Measurements from ENCODE around the gene PIK3R1. TPM values are rescaled to one million over a fixed set of nuclear protein-coding genes. Genes with fewer than 3 reads are reported as not detected.

Gene PIK3R1
- total RNA-seq, 1 experiment from 2014 or later, result 1.7 TPM

DNA sequence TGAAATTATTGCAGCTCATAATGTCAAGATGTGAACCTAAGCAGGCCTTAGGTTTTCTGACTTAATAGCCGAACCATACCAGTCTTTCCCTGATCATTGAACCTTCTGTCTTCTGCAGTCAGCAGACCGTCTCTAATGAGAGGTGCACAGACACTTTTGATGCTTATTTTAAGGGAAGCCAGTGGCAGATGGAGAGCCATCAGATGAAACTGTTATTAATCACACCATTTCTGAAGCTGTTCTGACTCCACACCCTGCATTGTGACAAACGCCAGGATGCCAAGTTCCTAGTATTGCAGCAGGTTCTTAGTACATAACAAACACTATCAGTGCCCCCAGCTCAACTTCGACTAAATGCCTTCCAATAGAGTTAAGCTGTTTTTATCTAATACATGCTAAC is 43.0 kb downstream of the PIK3R1 start:
- ATAC-seq (no peak), DNase-seq (no peak)
- intact Hi-C loops (cut with micrococcal nuclease), result no loop called here
- BruUV-seq (replicated peaks), result no TSS peak
- POLR2A ChIA-PET (ENCODE audit: unreplicated experiment), result no interaction called here
- no peaks in the 10 kb centered on the region for H3K9me2 ChIP-seq (replicated peaks; ENCODE audit: low read length)
- H3K36me3 ChIP-seq (ENCODE audit: low read depth, low read length), result no peaks in the 10 kb centered on the region
- TF ChIP-seq, protein P1, sequence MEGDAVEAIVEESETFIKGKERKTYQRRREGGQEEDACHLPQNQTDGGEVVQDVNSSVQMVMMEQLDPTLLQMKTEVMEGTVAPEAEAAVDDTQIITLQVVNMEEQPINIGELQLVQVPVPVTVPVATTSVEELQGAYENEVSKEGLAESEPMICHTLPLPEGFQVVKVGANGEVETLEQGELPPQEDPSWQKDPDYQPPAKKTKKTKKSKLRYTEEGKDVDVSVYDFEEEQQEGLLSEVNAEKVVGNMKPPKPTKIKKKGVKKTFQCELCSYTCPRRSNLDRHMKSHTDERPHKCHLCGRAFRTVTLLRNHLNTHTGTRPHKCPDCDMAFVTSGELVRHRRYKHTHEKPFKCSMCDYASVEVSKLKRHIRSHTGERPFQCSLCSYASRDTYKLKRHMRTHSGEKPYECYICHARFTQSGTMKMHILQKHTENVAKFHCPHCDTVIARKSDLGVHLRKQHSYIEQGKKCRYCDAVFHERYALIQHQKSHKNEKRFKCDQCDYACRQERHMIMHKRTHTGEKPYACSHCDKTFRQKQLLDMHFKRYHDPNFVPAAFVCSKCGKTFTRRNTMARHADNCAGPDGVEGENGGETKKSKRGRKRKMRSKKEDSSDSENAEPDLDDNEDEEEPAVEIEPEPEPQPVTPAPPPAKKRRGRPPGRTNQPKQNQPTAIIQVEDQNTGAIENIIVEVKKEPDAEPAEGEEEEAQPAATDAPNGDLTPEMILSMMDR (conservative IDR thresholded peaks at IDR 0.05; ENCODE audit: low read depth, low read length), result no peak
- H3K4me3 ChIP-seq (ENCODE audit: low read length), result no peak overlapping the region
- H3K4me1 ChIP-seq (ENCODE audit: insufficient read depth, low read length), result no peaks in the 10 kb centered on the region
- no peaks in the 10 kb centered on the region for H3K27me3 ChIP-seq (ENCODE audit: low read length)
- CTCF ChIA-PET, result no interaction called here
- H3K27ac ChIP-seq (ENCODE audit: low read length), result no peak overlapping the region
- no peaks in the 10 kb centered on the region for H3K79me2 ChIP-seq (ENCODE audit: low read length)
- H3K9me3 ChIP-seq (ENCODE audit: low read length), result no peaks in the 10 kb centered on the region
- no peaks in the 10 kb centered on the region for H4K20me1 ChIP-seq (ENCODE audit: low read length)
- no peak overlapping the region for H2AFZ ChIP-seq (ENCODE audit: low read length)
- H3K4me2 ChIP-seq (ENCODE audit: low read length), result no peak overlapping the region
- no peak overlapping the region for H3K9ac ChIP-seq (ENCODE audit: low read length)
- H3F3A ChIP-seq (ENCODE audit: low read length, unreplicated experiment), result no peaks in the 10 kb centered on the region

DNA sequence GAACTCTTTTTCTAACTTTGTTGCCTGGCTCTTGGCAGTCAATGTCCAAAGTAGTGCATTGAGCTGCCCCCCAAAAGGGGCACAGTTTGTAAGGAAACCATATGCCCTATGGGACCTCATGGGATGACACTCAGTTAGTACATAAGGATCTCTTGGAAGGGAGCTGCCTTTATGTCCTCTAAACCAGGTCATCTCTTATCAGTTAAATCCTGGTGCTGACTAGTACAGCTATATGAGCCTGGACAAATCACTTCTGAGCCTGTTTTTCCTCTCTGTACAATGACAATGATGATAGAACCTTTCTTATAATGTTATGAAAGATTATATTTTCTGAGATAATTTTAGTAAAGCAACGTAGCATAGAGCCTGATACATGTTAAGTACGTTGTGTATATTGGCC is 44.1 kb downstream of the PIK3R1 start:
- TF ChIP-seq EZH2 (IDR thresholded peaks at IDR 0.05; ENCODE audit: low read length, unreplicated experiment) (no peak), EZH2phosphoT487 (IDR thresholded peaks at IDR 0.05; ENCODE audit: borderline replicate concordance, low read length) (no peak)
- TF ChIP-seq, protein P1 (conservative IDR thresholded peaks at IDR 0.05; ENCODE audit: low read depth, low read length), result no peak
- no peaks in the 10 kb centered on the region for H3K4me1 ChIP-seq (ENCODE audit: insufficient read depth, low read length)
- no peaks in the 10 kb centered on the region for H4K20me1 ChIP-seq (ENCODE audit: low read length)
- no peak overlapping the region for H3K9ac ChIP-seq (ENCODE audit: low read length)
- POLR2A ChIA-PET (ENCODE audit: unreplicated experiment), result no interaction called here
- no peaks in the 10 kb centered on the region for H3F3A ChIP-seq (ENCODE audit: low read length, unreplicated experiment)
- H3K4me2 ChIP-seq (ENCODE audit: low read length), result no peak overlapping the region
- H3K9me3 ChIP-seq (ENCODE audit: low read length), result no peaks in the 10 kb centered on the region
- no peaks in the 10 kb centered on the region for H3K9me2 ChIP-seq (replicated peaks; ENCODE audit: low read length)
- no peaks in the 10 kb centered on the region for H3K27me3 ChIP-seq (ENCODE audit: low read length)
- no peak overlapping the region for H2AFZ ChIP-seq (ENCODE audit: low read length)
- no TSS peak for BruUV-seq (replicated peaks)
- no peaks in the 10 kb centered on the region for H3K79me2 ChIP-seq (ENCODE audit: low read length)
- ATAC-seq, result no peak
- H3K36me3 ChIP-seq (ENCODE audit: low read depth, low read length), result no peaks in the 10 kb centered on the region
- H3K27ac ChIP-seq (ENCODE audit: low read length), result no peak overlapping the region
- CTCF ChIA-PET, result no interaction called here
- DNase-seq, result no peak
- intact Hi-C loops (cut with micrococcal nuclease), result no loop called here
- no peak overlapping the region for H3K4me3 ChIP-seq (ENCODE audit: low read length)

DNA sequence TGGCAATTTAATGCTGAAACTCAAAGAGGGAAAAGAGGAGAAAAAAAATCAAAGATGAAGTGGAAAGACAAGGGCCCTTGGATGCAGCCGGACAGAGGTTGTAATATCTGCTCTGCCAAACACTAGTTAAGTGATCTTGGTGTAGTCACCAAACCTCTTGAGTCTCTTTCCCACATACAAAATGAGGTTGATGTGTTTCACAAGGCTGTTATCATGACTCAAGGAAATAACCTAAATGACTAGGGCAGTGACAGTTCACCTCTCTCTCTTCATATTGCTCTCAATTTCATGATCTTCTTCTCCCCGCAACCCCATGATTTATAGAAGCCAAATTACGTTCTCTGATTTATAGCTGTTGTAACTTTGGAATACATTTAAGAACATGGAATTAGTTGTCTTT is 44.9 kb downstream of the PIK3R1 start:
- H3K4me2 ChIP-seq (ENCODE audit: low read length), result no peak overlapping the region
- H3K9ac ChIP-seq (ENCODE audit: low read length), result no peak overlapping the region
- no peaks in the 10 kb centered on the region for H4K20me1 ChIP-seq (ENCODE audit: low read length)
- H3K27me3 ChIP-seq (ENCODE audit: low read length), result no peaks in the 10 kb centered on the region
- H3K79me2 ChIP-seq (ENCODE audit: low read length), result no peaks in the 10 kb centered on the region
- H3K4me1 ChIP-seq (ENCODE audit: insufficient read depth, low read length), result no peaks in the 10 kb centered on the region
- POLR2A ChIA-PET (ENCODE audit: unreplicated experiment), result no interaction called here
- intact Hi-C loops (cut with micrococcal nuclease), result no loop called here
- ATAC-seq (no peak), DNase-seq (no peak)
- no peak overlapping the region for H3K4me3 ChIP-seq (ENCODE audit: low read length)
- H2AFZ ChIP-seq (ENCODE audit: low read length), result no peak overlapping the region
- TF ChIP-seq EZH2phosphoT487 (IDR thresholded peaks at IDR 0.05; ENCODE audit: borderline replicate concordance, low read length) (no peak), EZH2 (IDR thresholded peaks at IDR 0.05; ENCODE audit: low read length, unreplicated experiment) (no peak)
- TF ChIP-seq, protein P1 (conservative IDR thresholded peaks at IDR 0.05; ENCODE audit: low read depth, low read length), result no peak
- H3F3A ChIP-seq (ENCODE audit: low read length, unreplicated experiment), result no peaks in the 10 kb centered on the region
- CTCF ChIA-PET, result no interaction called here
- no peak overlapping the region for H3K27ac ChIP-seq (ENCODE audit: low read length)
- no peaks in the 10 kb centered on the region for H3K9me2 ChIP-seq (replicated peaks; ENCODE audit: low read length)
- no peaks in the 10 kb centered on the region for H3K9me3 ChIP-seq (ENCODE audit: low read length)
- no TSS peak for BruUV-seq (replicated peaks)
- H3K36me3 ChIP-seq (ENCODE audit: low read depth, low read length), result no peaks in the 10 kb centered on the region

Data from PC-3 (cell line).